Stimulated activated memory B cell treated with anti-CD40 and anti-IgM and Interleukin-4, amounts not matched to agents 10 μg/mL and 1 μg/mL and 100 μg/mL, for 72 hours (primary cell): Measurements from ENCODE around the gene NLRX1.
"Not testable (repeated sequence)": the region's sequence is repeated elsewhere in the genome, so short reads cannot be mapped to it uniquely, and the experiment has no call there.

Experiments used
- ATAC-seq: fragments of 150-1000 bp; cut with Tn5 transposase; 2 replicates; pipeline ENCODE4 v1.10.0; 2021
- H3K27ac Mint-ChIP-seq: one replicate; pipeline ENCODE4 v1.8.0; 2022; ENCODE audit warnings: mild to moderate bottlenecking, mixed read lengths
- H3K27me3 Mint-ChIP-seq: one replicate; pipeline ENCODE4 v1.8.0; 2022; ENCODE audit warnings: mixed read lengths
- H3K36me3 Mint-ChIP-seq: one replicate; pipeline ENCODE4 v1.8.0; 2022; ENCODE audit warnings: mixed read lengths
- H3K4me1 Mint-ChIP-seq: one replicate; pipeline ENCODE4 v1.8.0; 2022; ENCODE audit warnings: mixed read lengths
- H3K4me3 Mint-ChIP-seq: one replicate; pipeline ENCODE4 v1.8.0; 2022; ENCODE audit warnings: mild to moderate bottlenecking, moderate library complexity, mixed read lengths
- H3K9me3 Mint-ChIP-seq: one replicate; pipeline ENCODE4 v1.8.0; 2022; ENCODE audit warnings: mixed read lengths

Gene NLRX1, protein sequence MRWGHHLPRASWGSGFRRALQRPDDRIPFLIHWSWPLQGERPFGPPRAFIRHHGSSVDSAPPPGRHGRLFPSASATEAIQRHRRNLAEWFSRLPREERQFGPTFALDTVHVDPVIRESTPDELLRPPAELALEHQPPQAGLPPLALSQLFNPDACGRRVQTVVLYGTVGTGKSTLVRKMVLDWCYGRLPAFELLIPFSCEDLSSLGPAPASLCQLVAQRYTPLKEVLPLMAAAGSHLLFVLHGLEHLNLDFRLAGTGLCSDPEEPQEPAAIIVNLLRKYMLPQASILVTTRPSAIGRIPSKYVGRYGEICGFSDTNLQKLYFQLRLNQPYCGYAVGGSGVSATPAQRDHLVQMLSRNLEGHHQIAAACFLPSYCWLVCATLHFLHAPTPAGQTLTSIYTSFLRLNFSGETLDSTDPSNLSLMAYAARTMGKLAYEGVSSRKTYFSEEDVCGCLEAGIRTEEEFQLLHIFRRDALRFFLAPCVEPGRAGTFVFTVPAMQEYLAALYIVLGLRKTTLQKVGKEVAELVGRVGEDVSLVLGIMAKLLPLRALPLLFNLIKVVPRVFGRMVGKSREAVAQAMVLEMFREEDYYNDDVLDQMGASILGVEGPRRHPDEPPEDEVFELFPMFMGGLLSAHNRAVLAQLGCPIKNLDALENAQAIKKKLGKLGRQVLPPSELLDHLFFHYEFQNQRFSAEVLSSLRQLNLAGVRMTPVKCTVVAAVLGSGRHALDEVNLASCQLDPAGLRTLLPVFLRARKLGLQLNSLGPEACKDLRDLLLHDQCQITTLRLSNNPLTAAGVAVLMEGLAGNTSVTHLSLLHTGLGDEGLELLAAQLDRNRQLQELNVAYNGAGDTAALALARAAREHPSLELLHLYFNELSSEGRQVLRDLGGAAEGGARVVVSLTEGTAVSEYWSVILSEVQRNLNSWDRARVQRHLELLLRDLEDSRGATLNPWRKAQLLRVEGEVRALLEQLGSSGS

DNA sequence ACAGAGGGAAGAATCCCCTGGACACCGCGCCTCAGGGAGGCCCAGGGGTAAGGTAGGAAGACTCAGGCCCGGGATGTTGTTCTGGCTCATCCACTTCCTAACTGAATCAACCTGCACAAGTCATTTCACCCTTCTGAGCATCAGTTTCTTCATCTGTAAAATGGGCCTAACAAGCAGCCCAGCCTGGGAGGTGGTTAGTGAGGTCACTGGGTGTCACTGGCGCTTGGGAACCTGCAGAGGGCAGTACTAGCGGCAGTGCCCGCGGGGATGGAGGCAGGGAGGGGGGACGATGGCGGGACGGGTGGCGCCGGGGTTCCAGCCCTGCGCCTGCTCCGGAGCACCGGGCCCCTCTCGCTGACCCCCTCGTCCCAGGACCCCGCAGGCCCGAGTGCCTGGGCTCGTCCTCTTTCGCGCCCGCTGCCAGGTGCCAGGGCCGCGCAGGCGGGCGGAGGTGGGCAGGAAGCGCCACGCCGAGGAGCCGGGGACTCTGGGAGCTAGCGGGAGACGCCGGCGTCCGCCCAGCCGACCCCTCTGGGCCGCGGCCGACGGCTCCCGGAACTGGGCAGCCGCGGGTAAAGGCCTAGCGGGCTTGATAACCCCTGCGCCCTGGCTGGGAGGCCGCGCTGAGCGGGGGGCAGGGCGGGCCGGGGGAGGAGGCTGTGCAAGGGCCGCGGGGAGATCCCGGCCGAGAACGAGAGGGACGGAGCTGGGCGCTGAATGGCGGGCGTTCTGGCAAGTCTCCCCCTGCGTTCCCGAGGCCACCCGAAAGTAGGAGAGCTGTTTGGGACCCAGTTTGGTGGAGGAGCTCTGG, at the start of gene NLRX1:
TSS of gene NLRX1 (plus strand) at position 255 of the 811 bp plus-strand sequence. CDS start 2,679 bp downstream, outside the sequence.
- Mint-ChIP-seq H3K27me3 (no peaks in the 10 kb centered on the region), H3K36me3 (peaks cover under 1% of the 10 kb centered on the region), H3K27ac (peak within 1 kb of the TSS; percentile 91), H3K4me3 (peak within 1 kb of the TSS; percentile 93), H3K4me1 (peaks cover 7% of the 10 kb centered on the region), H3K9me3 (no peaks in the 10 kb centered on the region)
- ATAC-seq, result peak; percentile 94

DNA sequence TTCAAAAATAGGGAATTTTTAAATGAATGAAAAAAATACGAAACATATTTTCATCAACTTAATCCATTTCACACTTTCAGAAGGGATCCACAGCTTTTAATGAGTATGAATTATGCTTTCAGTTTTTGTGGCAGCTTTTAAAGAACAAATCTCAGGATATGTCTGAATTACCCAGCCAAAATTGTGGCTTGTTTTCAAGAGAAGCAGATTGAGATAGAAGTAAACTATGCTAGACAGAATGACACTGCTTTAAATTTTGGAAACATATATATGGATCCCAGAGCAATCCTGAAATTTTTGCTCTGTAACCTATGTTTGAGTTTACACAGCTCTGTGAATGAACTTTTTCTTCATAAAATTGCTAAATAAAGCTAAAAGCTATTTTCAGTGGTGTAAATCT, 49.6 kb upstream of the NLRX1 start:
- peaks cover 29% of the 10 kb centered on the region for H3K4me1 Mint-ChIP-seq
- H3K36me3 Mint-ChIP-seq, result peaks cover 28% of the 10 kb centered on the region
- H3K9me3 Mint-ChIP-seq, result no peaks in the 10 kb centered on the region
- no peak overlapping the region for H3K27ac Mint-ChIP-seq
- ATAC-seq, result no peak
- no peak overlapping the region for H3K4me3 Mint-ChIP-seq
- H3K27me3 Mint-ChIP-seq, result no peaks in the 10 kb centered on the region

DNA sequence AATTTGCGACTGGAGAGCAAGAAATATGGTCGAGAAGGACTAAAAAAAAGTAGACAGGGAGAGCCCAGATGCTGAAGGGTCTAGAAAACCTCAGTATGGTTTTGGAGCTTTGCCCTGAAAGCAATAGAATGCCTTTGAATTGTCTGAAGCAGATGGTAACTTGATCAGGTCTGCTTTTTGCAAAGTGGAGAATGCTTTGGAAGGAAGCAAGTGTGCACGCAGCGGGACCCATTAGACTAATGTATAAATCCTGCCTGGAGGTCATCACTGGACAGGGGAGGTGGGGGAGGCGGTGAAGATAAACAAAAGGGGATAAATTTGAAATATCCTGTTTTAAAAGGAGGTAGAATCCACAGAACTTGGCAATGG, 47.9 kb upstream of the NLRX1 start:
- Mint-ChIP-seq H3K9me3 (no peaks in the 10 kb centered on the region), H3K4me3 (peak overlapping the region; percentile 87), H3K27me3 (no peaks in the 10 kb centered on the region), H3K27ac (peak overlapping the region; percentile 91), H3K4me1 (peaks cover 29% of the 10 kb centered on the region), H3K36me3 (peaks cover 25% of the 10 kb centered on the region)
- no peak for ATAC-seq

DNA sequence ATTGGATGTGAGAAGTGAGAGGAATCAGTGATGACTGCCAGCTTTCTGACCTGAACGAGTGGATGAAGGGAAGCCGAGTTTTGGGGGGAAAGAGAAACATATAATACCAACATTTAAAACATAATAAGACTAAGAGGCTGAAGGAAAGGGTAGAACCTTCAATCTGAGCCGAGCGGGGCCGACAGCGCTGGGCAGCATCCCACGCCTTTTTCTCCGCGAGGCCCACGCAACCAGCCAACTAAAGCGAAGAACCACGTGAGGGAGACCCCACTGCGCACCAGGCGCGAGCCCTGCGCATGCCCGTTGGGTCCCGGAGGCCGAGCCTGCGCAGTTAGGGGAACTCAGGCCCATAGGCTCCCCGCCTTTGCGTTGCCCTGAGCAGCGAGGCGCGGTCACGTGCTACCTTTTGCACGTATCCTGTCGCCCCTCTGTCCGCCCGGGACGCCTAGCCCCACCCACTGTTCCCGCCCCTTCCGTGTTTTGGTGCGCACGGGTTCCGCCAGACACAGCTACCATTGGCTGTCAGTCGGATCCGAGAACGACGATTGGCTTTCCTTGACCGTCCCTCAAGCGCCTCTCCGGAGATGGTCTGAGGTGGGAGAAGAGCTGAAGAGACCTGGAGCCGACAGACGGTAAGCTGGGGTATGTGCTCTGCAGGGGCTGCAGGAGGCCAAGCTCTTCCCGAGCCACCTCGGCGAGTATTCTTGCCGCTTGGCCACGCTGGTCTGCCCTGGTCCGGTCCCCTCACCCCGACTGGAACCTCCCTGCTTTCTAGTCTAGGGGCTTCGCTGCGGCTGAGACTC, 47.3 kb upstream of the NLRX1 start, which contains the start of gene HINFP:
TSS of gene HINFP (plus strand) at position 573 of the 803 bp plus-strand sequence. CDS start 5,365 bp downstream, outside the sequence.
- Mint-ChIP-seq H3K27ac (peak within 1 kb of the TSS; percentile 91), H3K27me3 (no peaks in the 10 kb centered on the region), H3K4me3 (peak within 1 kb of the TSS; percentile 87), H3K36me3 (peaks cover 20% of the 10 kb centered on the region), H3K9me3 (no peaks in the 10 kb centered on the region), H3K4me1 (peaks cover 29% of the 10 kb centered on the region)
- ATAC-seq, result peak; percentile 99

DNA sequence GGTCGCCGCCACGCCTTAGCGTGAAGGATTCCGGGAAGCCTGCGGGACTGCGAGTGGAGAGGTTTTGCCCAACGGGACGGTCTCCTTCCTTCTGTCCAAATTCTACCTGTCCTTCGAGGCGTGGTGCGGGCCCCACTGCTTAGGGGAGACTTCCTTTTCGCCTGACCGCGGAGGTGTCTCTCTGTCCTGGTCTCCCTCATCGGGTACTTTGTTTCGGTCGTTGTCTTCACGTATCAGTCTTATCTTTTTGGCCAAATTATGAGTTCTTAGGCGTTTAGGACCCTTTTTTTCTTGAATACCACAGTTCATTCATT, 46.8 kb upstream of the NLRX1 start:
- ATAC-seq, result peak; percentile 3
- Mint-ChIP-seq H3K9me3 (no peaks in the 10 kb centered on the region), H3K4me1 (peaks cover 31% of the 10 kb centered on the region), H3K27me3 (no peaks in the 10 kb centered on the region), H3K4me3 (peak overlapping the region; percentile 87), H3K27ac (peak overlapping the region; percentile 91), H3K36me3 (peaks cover 17% of the 10 kb centered on the region)

DNA sequence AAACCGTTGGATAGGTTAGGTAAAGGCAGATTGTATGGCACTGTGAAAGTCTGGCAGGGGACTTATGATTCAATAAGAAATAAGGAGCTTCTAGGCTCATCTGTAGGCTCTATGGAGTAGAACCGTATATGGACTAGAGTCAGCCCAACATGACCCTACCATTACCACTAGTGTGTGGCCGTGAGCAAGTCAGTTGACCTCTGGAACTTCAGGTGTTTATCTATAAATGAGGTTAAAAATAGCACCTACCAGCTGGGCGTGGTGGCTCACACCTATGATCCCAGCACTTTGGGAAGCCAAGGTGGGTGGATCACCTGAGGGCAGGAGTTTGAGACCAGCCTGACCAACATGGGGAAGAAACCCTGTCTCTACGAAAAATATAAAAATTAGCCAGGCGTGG, 42.7 kb upstream of the NLRX1 start:
- H3K36me3 Mint-ChIP-seq, result peaks cover 30% of the 10 kb centered on the region
- no peak for ATAC-seq

DNA sequence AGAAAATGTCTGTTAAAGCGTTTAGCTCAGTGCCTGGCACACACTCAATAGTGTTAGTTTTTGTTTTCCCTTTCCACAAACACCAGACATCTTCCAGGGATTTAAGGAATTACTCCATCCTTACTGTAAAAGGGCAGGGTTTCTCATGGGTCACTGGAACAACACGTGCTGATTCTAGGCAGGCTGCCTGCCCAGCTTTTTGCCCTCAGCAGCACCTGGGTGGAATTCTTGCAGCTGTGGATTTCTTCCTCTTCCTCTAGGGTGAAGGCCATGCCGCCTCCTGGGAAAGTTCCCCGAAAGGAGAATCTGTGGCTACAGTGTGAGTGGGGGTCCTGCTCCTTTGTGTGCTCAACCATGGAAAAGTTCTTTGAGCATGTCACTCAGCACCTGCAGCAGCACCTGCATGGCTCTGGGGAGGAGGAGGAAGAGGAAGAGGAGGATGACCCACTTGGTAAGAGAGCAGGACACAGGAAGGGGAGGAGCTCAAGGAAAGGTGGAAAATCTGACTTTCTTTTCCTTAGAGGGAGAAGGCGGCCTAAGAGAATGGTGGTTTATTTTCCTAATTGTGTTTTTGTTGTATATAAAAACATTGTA, 41.8 kb upstream of the NLRX1 start:
- H3K9me3 Mint-ChIP-seq, result no peaks in the 10 kb centered on the region
- no peaks in the 10 kb centered on the region for H3K27me3 Mint-ChIP-seq
- no peak overlapping the region for H3K27ac Mint-ChIP-seq
- no peak overlapping the region for H3K4me3 Mint-ChIP-seq
- peaks cover 28% of the 10 kb centered on the region for H3K4me1 Mint-ChIP-seq
- peaks cover 39% of the 10 kb centered on the region for H3K36me3 Mint-ChIP-seq
- ATAC-seq, result no peak

More for the DNA sequence above, 42.7 kb upstream of the NLRX1 start:
- Mint-ChIP-seq H3K4me1 (peaks cover 31% of the 10 kb centered on the region), H3K27ac (no peak overlapping the region), H3K9me3 (no peaks in the 10 kb centered on the region), H3K27me3 (no peaks in the 10 kb centered on the region), H3K4me3 (no peak overlapping the region)

DNA sequence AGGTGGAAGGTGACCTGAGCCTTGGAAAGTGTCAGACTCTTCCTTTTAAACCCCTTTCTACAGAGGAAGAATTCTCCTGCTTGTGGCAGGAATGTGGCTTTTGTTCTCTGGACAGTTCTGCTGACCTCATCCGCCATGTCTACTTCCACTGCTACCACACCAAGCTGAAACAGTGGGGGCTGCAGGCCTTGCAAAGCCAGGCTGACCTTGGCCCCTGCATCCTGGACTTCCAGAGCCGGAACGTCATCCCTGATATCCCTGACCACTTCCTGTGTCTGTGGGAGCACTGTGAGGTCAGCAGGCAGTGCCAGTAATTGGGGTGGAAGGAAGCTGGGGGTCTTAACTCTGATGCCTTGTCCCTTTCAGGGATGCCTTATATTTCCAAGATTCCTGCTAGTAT, 37.9 kb upstream of the NLRX1 start:
- Mint-ChIP-seq H3K27ac (no peak overlapping the region), H3K9me3 (no peaks in the 10 kb centered on the region), H3K4me1 (peaks cover 11% of the 10 kb centered on the region), H3K27me3 (no peaks in the 10 kb centered on the region), H3K4me3 (no peak overlapping the region), H3K36me3 (peaks cover 54% of the 10 kb centered on the region)
- ATAC-seq, result no peak

DNA sequence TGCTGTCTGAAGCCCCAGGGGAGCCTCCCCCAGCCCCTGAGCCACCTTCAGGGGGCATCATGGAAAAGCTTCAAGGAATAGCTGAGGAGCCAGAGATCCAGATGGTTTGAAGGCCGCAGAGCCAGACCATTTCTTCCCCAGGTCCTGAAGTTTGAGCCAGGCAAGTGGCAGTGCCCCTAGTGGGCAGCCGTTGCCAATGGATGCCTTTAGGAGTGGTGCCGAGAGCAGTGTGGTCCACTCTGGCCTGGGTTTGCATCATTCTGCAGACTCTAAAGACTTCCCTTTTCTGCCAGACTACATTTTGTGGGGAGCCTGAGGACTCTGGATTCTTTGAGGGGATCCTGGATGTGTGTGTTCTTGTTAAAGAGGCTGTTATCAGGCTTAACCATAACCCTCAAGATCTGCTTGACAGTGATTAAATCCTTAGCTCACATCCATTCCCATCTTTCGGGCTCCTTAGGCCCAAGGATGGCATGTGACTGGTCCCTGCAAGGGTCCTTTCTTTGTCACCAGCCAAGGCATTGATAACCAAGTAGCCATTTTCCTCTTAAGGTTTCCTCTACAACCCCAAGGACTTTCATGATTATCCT, 34.0 kb upstream of the NLRX1 start:
- Mint-ChIP-seq H3K9me3 (no peaks in the 10 kb centered on the region), H3K27ac (no peak overlapping the region), H3K27me3 (peaks cover 14% of the 10 kb centered on the region), H3K36me3 (peaks cover 49% of the 10 kb centered on the region), H3K4me1 (peaks cover 4% of the 10 kb centered on the region), H3K4me3 (no peak overlapping the region)
- no peak for ATAC-seq

DNA sequence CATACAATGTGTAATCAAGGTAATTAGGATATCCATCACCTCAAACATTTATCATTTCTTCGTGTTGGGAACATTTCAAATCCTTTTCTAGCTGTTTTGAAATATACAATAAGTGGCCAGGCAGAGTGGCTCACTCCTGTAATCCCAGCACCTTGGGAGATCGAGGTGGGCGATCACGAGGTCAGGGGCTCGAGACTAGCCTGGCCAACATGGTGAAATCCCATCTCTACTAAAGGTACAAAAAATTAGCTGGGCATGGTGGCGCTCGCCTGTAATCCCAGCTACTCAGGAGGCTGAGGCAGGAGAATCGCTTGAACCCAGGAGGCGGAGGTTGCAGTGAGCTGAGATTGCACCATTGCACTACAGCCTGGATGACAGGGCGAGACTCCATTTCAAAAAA, 29.2 kb upstream of the NLRX1 start:
- H3K27me3 Mint-ChIP-seq, result peaks cover 31% of the 10 kb centered on the region
- H3K4me3 Mint-ChIP-seq, H3K9me3 Mint-ChIP-seq, H3K27ac Mint-ChIP-seq, H3K36me3 Mint-ChIP-seq, ATAC-seq, H3K4me1 Mint-ChIP-seq: not testable (repeated sequence)

DNA sequence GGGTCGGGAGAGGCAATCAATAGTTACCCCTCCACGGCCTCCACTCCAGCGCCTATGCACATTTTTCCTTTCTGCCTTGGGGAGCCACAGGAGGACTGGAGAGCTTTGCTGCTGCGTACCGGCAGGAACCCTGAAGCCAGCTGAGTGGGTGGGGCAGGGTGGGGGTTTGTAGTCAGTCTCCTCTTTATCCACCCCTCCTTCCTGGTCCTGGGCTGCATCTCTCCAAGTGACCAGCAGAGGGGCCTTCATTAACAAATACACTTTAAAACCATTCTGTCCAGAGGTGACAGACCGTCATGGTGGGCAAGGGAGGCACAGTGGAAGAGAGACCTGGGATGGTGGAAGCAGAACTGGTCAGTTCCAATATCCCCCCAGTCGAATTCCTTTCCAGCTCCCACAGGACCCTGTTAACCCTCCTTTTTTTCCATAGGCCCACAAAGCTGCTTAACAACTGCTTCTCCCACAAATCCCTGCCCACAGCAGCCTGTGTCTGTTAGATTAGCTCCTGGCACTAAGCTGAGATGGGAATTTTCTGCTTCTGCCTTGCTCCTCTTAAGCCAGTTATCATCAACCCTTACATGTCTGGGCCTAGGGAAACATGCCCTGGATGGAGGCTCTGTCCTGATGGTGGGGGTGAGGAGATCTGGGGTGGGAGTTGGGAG, 23.6 kb upstream of the NLRX1 start:
- peaks cover 21% of the 10 kb centered on the region for H3K4me1 Mint-ChIP-seq
- H3K27me3 Mint-ChIP-seq, result peaks cover 62% of the 10 kb centered on the region
- no peaks in the 10 kb centered on the region for H3K9me3 Mint-ChIP-seq

DNA sequence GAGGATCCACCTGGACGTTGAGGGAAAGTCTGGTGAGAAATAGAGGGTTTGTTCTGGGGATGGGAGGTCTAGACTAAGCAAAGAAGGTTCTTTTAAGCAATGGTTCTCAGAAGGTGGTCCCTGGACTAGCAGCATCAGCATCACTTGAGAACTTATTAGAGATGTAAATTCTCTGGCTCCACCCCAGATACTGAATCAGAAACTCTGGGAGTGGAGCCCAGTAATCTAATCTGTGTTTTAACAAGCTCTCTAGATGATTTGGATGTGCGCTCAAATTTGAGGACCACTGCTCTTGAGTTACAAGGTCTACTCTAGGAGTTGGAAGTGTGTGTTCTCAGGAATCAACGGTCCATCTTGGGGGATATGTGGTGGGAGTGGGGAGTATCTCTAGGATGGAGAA, 23.0 kb upstream of the NLRX1 start:
- no peak for ATAC-seq
- Mint-ChIP-seq H3K9me3 (no peaks in the 10 kb centered on the region), H3K27ac (no peak overlapping the region), H3K4me3 (no peak overlapping the region), H3K27me3 (peaks cover 65% of the 10 kb centered on the region), H3K36me3 (no peaks in the 10 kb centered on the region), H3K4me1 (peaks cover 21% of the 10 kb centered on the region)

More for the DNA sequence above, 23.6 kb upstream of the NLRX1 start:
- H3K36me3 Mint-ChIP-seq, result no peaks in the 10 kb centered on the region
- H3K27ac Mint-ChIP-seq, result no peak overlapping the region
- peak; percentile 62 for ATAC-seq
- no peak overlapping the region for H3K4me3 Mint-ChIP-seq

DNA sequence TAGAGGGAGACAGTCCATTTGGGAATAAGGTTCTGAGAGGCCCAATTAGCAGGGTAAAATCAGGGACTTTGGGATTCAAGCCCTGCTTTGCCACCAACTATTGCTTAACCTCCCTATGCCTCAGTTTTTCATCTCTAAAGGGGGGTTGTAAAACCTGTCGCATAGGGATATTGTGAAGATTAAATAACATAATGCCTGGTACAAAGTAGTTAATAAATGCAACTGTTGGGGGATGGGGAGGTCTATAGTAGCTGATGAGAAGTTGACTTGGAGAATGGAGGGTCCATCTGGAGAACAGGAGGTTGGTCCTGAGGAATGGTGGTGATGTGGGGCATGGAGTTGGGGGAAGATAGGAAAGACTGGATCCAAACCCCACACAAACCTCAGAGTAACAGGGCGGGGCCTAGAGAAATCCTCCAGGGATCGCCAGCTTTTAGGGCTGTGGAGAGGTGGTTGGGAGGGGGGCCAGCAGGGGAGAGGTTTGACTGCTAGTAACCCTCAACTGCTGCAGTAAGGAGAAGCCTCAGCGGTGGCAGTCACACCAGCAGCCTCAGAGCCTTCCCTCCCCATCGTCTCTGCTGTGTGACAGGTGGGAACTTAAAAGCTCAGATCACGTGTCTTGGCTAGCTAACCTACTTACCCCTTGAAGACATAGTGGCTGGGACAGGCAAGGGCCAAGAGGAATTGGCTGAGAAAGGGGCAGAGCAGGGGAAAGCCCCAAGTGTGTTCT, 20.8 kb upstream of the NLRX1 start:
- H3K4me1 Mint-ChIP-seq, result peaks cover 21% of the 10 kb centered on the region
- no peak for ATAC-seq
- peak overlapping the region; percentile 4 for H3K4me3 Mint-ChIP-seq
- H3K9me3 Mint-ChIP-seq, result no peaks in the 10 kb centered on the region
- no peak overlapping the region for H3K27ac Mint-ChIP-seq
- peaks cover 81% of the 10 kb centered on the region for H3K27me3 Mint-ChIP-seq
- H3K36me3 Mint-ChIP-seq, result no peaks in the 10 kb centered on the region
